ENCODE data around the gene ZBED4.

DNA sequence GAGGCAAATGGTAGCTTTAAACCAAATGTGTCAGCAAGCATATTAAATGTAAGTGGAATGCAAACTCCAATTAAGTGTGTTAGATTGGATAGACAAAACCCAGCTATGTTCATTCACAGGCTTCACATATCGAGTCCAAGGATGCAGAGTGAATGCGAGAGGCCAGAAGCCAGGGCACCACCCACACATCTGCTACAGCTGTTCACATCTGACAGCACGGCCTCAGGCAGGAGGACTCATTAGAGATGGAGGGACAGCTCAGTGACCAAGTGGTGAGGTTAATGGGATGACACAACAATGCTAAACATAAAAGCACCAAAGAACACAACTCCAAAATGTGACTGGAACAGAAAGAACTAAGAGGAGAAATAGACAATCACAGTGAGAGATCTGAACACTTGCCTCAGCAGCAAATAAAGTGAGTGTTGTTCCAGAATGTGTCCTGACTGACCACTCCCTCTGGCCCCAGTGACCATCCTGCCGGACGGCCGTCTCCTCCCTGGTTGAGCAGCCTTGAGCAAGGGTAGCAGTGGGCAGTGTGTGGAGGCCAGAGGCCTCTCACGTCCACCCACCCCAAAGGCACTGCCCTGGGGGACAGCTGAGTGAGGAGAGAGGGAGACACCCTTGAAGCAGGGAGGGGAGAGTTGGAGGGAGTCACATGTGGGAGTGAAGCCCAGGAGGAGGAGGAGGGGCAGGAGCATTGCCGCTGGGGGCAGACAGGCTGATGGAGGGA lies 40.8 kb downstream of the ZBED4 start:
- TF ChIP-seq, protein P1, sequence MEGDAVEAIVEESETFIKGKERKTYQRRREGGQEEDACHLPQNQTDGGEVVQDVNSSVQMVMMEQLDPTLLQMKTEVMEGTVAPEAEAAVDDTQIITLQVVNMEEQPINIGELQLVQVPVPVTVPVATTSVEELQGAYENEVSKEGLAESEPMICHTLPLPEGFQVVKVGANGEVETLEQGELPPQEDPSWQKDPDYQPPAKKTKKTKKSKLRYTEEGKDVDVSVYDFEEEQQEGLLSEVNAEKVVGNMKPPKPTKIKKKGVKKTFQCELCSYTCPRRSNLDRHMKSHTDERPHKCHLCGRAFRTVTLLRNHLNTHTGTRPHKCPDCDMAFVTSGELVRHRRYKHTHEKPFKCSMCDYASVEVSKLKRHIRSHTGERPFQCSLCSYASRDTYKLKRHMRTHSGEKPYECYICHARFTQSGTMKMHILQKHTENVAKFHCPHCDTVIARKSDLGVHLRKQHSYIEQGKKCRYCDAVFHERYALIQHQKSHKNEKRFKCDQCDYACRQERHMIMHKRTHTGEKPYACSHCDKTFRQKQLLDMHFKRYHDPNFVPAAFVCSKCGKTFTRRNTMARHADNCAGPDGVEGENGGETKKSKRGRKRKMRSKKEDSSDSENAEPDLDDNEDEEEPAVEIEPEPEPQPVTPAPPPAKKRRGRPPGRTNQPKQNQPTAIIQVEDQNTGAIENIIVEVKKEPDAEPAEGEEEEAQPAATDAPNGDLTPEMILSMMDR (IDR thresholded peaks at IDR 0.05): no peak
- TF ChIP-seq, protein P2, sequence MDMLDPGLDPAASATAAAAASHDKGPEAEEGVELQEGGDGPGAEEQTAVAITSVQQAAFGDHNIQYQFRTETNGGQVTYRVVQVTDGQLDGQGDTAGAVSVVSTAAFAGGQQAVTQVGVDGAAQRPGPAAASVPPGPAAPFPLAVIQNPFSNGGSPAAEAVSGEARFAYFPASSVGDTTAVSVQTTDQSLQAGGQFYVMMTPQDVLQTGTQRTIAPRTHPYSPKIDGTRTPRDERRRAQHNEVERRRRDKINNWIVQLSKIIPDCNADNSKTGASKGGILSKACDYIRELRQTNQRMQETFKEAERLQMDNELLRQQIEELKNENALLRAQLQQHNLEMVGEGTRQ (CRISPR knock-in tag; IDR thresholded peaks at IDR 0.05): no peak
- TF ChIP-seq CBFB (CRISPR knock-in tag; IDR thresholded peaks at IDR 0.05; ENCODE audit: low read depth): no peak
- TF ChIP-seq NR3C1 (CRISPR knock-in tag; conservative IDR thresholded peaks at IDR 0.05; ENCODE audit: low read depth): no peak
- TF ChIP-seq, protein P3, sequence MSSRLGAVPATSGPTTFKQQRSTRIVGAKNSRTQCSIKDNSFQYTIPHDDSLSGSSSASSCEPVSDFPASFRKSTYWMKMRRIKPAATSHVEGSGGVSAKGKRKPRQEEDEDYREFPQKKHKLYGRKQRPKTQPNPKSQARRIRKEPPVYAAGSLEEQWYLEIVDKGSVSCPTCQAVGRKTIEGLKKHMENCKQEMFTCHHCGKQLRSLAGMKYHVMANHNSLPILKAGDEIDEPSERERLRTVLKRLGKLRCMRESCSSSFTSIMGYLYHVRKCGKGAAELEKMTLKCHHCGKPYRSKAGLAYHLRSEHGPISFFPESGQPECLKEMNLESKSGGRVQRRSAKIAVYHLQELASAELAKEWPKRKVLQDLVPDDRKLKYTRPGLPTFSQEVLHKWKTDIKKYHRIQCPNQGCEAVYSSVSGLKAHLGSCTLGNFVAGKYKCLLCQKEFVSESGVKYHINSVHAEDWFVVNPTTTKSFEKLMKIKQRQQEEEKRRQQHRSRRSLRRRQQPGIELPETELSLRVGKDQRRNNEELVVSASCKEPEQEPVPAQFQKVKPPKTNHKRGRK (CRISPR knock-in tag; IDR thresholded peaks at IDR 0.05; ENCODE audit: borderline replicate concordance): no peak
- TF ChIP-seq JUN (CRISPR knock-in tag; IDR thresholded peaks at IDR 0.05): no peak
- no peak for TF ChIP-seq ZNF219 (CRISPR knock-in tag; IDR thresholded peaks at IDR 0.05; ENCODE audit: borderline replicate concordance)
- TF ChIP-seq, protein P4, sequence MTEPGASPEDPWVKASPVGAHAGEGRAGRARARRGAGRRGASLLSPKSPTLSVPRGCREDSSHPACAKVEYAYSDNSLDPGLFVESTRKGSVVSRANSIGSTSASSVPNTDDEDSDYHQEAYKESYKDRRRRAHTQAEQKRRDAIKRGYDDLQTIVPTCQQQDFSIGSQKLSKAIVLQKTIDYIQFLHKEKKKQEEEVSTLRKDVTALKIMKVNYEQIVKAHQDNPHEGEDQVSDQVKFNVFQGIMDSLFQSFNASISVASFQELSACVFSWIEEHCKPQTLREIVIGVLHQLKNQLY (CRISPR knock-in tag; IDR thresholded peaks at IDR 0.05): no peak
- TF ChIP-seq, protein P5, sequence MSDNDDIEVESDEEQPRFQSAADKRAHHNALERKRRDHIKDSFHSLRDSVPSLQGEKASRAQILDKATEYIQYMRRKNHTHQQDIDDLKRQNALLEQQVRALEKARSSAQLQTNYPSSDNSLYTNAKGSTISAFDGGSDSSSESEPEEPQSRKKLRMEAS (CRISPR knock-in tag; IDR thresholded peaks at IDR 0.05): no peak
- TF ChIP-seq ETV6 (CRISPR knock-in tag; IDR thresholded peaks at IDR 0.05): no peak
- TF ChIP-seq ZNF317 (CRISPR knock-in tag; IDR thresholded peaks at IDR 0.05; ENCODE audit: borderline replicate concordance, low read depth): no peak
- no peak for TF ChIP-seq IRF2 (CRISPR knock-in tag; IDR thresholded peaks at IDR 0.05; ENCODE audit: borderline replicate concordance, low read depth)
- TF ChIP-seq, protein P6, sequence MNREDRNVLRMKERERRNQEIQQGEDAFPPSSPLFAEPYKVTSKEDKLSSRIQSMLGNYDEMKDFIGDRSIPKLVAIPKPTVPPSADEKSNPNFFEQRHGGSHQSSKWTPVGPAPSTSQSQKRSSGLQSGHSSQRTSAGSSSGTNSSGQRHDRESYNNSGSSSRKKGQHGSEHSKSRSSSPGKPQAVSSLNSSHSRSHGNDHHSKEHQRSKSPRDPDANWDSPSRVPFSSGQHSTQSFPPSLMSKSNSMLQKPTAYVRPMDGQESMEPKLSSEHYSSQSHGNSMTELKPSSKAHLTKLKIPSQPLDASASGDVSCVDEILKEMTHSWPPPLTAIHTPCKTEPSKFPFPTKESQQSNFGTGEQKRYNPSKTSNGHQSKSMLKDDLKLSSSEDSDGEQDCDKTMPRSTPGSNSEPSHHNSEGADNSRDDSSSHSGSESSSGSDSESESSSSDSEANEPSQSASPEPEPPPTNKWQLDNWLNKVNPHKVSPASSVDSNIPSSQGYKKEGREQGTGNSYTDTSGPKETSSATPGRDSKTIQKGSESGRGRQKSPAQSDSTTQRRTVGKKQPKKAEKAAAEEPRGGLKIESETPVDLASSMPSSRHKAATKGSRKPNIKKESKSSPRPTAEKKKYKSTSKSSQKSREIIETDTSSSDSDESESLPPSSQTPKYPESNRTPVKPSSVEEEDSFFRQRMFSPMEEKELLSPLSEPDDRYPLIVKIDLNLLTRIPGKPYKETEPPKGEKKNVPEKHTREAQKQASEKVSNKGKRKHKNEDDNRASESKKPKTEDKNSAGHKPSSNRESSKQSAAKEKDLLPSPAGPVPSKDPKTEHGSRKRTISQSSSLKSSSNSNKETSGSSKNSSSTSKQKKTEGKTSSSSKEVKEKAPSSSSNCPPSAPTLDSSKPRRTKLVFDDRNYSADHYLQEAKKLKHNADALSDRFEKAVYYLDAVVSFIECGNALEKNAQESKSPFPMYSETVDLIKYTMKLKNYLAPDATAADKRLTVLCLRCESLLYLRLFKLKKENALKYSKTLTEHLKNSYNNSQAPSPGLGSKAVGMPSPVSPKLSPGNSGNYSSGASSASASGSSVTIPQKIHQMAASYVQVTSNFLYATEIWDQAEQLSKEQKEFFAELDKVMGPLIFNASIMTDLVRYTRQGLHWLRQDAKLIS (CRISPR knock-in tag; IDR thresholded peaks at IDR 0.05; ENCODE audit: borderline replicate concordance): no peak
